ENCODE data around the gene TRIO.
A peak's percentile ranks its signal among the peaks of the same experiment; 100 is the strongest.
"Not testable (repeated sequence)": the region's sequence is repeated elsewhere in the genome, so short reads cannot be mapped to it uniquely, and the experiment has no call there.

The TRIO gene

DNA sequence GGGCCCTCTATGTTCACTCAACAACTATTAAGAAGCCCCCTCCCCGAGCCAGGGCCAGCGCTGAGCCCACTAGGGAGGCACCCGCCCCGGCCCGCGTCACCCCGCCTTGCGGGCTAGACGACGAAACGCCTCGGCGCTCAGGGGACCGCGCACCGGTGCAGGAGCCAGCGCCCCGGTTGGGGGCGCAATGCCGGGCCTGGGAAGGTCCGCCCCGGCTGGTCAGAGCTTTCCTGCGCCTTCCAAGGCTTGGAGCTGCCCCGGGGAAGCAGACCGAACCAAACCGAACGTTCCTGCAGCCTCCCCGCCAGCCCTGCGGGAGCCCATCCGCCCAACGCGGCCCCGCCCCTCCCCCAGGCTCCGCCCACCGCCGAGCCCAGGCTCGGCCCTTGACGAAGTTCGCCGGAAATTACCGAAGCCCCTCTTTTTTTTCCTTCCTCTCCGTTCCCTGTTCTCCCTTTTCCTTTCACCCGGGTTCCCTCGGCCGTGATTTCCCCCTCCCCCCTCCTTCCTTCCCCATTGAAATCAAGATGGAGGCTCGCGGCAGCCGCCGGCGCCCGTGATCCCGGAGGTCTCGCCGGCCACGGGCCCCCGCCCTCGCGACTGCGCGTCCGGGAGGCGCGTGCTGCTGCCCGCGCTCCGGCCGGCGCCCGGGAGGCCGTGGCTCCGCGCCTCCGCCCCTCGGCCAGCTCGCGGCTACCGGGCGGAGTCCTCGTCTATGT is at the start of gene TRIO:
Gene TRIO, plus strand, starts transcription at position 516 of the 719 bp plus-strand sequence. CDS start 384 bp downstream, outside the sequence.
- DNase-seq: peak; percentile 68

DNA sequence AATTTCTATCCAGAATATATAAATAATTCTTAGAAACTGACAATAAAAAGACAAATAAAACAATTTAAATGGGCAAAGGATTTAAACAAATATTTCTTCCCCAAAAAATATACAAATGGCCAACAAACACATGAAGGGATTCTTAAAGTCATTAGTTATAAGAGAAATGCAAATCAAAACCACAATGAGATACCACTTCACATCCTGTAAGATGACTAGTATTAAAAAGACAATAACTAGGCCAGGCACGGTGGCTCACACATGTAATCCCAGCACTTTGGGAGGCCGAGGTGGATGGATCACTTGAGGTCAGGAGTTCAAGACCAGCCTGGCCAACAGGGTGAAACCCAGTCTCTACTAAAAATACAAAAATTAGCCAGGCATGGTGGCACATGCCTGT is 45.8 kb upstream of the TRIO start:
- DNase-seq: not testable (repeated sequence)

- DNase-seq: no peak
Measured at GRCh38 chr5:14097998-14098471, 45.1 kb upstream of the TRIO start.

- DNase-seq: no peak
Measured at GRCh38 chr5:14100281-14100680, 42.9 kb upstream of the TRIO start.

- DNase-seq: no peak
Measured at GRCh38 chr5:14101922-14102321, 41.2 kb upstream of the TRIO start.

- DNase-seq: no peak
Measured at GRCh38 chr5:14102666-14103065, 40.5 kb upstream of the TRIO start.

DNA sequence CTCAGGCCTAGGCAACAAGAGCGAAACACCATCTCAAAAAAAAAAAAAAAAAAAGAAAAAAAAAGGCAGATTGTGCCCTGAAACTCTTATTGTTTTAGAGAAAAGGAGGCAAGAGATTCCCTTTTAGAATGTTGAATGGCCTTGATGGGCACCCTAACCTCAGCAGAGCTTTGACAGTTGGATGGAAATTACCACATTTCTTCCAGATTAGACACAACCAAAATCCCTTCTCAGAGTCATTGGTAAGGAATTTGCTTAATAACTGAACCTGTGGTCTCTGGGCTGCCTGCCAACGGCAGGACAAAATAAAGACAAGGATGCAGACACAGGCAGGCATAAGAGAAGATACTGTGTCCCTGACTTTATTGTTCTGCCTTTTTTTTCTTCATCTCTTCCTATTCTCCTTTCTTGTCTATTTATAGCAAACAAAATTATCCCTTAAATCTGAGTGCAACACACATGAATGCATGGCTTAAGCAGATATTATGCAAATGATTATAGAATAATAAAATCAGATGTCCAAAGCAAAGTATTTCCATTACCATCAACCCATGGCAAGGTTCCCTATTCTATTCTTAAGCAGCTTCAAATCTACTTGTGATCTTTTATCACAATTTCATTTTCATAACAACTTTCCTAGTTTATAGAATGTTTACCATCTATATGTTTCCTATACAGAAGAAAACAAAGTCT is 37.3 kb upstream of the TRIO start:
- DNase-seq: no peak

- DNase-seq: no peak
Measured at GRCh38 chr5:14107536-14107935, 35.6 kb upstream of the TRIO start.

- peak; percentile 15 for DNase-seq
Measured at GRCh38 chr5:14108170-14108996, 34.8 kb upstream of the TRIO start.

- DNase-seq: peak; percentile 39
Measured at GRCh38 chr5:14109041-14109747, 33.9 kb upstream of the TRIO start.

GRCh38 chr5:14109771-14110170 is 33.4 kb upstream of the TRIO start:
- DNase-seq: no peak

DNA sequence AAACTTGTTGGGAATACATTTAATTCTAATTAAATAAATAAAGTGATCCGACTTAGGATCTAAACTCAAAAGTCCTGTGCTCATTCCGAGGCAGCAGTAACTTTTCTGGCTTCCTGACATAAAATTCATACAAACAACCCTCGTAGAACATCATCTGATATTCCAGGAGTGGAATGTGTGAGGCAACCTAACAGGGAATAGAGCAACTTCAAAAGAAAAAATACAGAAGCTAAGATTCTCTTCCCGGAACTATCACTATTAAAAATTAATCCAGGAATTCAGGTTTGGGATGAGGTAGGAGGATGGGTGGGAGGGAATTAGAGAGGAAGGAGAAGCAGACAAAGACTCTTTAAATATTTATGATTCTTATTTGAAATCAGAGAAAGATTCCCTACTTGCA is 32.9 kb upstream of the TRIO start:
- no peak for DNase-seq

GRCh38 chr5:14110680-14111079 is 32.5 kb upstream of the TRIO start:
- DNase-seq: no peak

GRCh38 chr5:14112998-14113652 is 30.0 kb upstream of the TRIO start:
- DNase-seq: no peak

GRCh38 chr5:14114615-14115251 is 28.4 kb upstream of the TRIO start:
- DNase-seq: no peak

- DNase-seq: no peak
Measured at GRCh38 chr5:14115323-14115895, 27.7 kb upstream of the TRIO start.

- no peak for DNase-seq
Measured at GRCh38 chr5:14118551-14119320, 24.4 kb upstream of the TRIO start.

DNA sequence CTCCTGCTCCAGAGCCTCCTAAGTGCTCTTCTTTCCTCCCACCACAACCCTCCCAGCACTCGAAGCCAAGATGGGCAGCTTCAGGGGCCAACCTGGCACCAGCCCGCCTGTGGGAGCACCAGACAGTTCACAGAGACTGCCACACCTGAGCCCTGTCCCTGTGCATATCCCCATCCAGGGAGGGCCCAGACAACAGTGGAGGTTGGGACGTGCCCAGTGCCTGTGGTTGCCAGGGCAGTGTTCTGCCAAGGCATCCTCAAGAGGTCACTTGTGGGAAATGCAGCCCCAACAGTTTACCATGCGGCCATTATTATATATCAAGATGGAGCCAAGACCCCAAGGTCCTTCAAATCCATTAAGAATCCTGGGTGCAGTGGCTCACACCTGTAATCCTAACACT is 23.0 kb upstream of the TRIO start:
- DNase-seq: no peak

DNA sequence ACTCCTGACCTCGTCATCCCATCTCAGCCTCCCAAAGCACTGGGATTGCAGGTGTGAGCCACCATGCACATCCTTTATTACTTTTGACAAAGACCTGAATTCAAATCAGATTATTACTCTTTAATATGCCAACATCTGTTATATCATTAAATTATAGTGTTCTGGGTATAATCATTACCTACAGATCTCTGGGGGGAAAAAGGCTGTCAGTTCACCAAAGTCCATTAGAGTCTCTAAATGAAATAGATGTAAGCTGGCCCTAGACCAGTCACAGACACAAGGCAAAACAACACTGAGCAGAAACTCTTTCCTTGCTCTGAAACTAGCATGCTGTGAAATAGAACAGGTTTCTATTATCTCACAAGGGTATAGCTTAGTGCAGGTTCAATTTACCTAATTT is 21.6 kb upstream of the TRIO start:
- no peak for DNase-seq

DNA sequence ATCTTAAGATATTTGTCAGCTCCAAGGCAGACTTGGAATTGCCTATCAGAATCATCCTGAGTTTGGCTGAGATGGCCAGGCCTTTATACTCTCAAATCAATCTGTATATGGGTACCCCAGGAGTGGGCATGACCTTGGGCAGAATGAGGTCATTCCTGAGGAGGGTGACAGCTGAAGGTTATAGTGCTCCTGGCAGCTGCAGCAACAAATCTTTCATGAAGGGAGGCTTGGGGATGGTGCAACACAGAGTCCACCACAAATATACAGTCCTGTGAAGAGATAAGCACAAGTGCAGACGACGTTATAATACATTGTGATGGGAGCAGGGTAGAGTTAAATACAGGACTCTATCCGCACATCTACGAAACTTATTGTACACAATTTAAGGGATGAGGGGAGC is 21.1 kb upstream of the TRIO start:
- no peak for DNase-seq

DNA sequence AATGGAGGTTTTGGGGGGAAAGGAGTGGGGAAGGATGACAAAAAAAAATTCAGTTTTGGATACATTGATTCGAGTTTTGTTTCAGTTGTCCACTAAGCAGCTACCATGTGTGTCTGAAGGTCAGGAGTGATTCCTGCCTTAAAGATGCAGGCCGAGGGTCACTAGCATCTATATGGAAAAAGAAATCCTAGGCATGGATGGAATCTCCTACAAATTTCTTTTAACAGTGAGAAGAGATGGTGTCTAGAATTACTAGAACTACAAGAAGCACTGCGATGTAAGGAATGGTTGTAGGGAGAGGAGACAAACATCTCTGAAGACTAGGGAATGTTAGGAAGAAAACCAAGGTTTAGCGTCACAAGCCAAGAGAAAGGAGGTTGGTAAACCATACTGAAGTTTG is 19.6 kb upstream of the TRIO start:
- no peak for DNase-seq

Measured in stimulated activated CD4-positive, alpha-beta T cell treated with anti-CD3 and anti-CD28 coated beads, Interleukin-1b, Interleukin-23, amount 100 ng/mL, for 48 hours (primary cell).